Gastrocnemius medialis (tissue), 4 donors: ENCODE results near the gene ARV1.

Experiments
- CTCF ChIP-seq, 5 experiments: fragments of 450-650 bp in 3 of 5; fragments of 200-600 bp in 2 of 5; sonication (generic) in 2 of 5; IDR thresholded peaks in 4 of 5; conservative IDR thresholded peaks in 1 of 5; 1 replicate in 4 of 5; 2 replicates in 1 of 5; pipeline ENCODE4 v1.5.1; 2016 to 2019; ENCODE audit warnings: antibody characterized with exemption in 5 of 5, mild to moderate bottlenecking in 3 of 5, moderate library complexity in 3 of 5
- POLR2A ChIP-seq, 2 donors: fragments of 450-650 bp; IDR thresholded peaks; one replicate each; pipeline ENCODE4 v1.6.1; 2017; ENCODE audit warnings: antibody characterized with exemption in 2 of 2, mild to moderate bottlenecking in 2 of 2, moderate library complexity in 2 of 2

- TF ChIP-seq CTCF (IDR thresholded peaks at IDR 0.05 in 4 of 5, conservative IDR thresholded peaks at IDR 0.05 in 1 of 5) (no peak), POLR2A (IDR thresholded peaks at IDR 0.05) (no peak)
Measured at GRCh38 chr1:231016234-231016633, 37.3 kb downstream of the ARV1 start.
